H54 (cell line): ENCODE results near the gene TOLLIP.

Experiments used
- DNase-seq: peaks from one replicate; pipeline ENCODE4 v3.0.0; 2011; ENCODE audit warnings: low spot score, mixed read lengths; ENCODE audit not compliant: insufficient read length
- FAIRE-seq: peaks from 3 replicates; lab custom pipeline; 2011; peaks lifted over from hg19 to GRCh38; lab: Jason Lieb, UNC
- POLR2A ChIP-seq: IDR thresholded peaks from 2 replicates; pipeline ENCODE4 v1.6.1; 2011; ENCODE audit warnings: low read depth, mild to moderate bottlenecking, low read length

Gene TOLLIP

GRCh38 chr11:1293619-1294015 lies 15.8 kb downstream of the TOLLIP start:
- no peak for FAIRE-seq
- TF ChIP-seq POLR2A, result no peak
- DNase-seq, result no peak

GRCh38 chr11:1292644-1293618 lies 16.5 kb downstream of the TOLLIP start:
- DNase-seq (no peak), FAIRE-seq (no peak)
- TF ChIP-seq POLR2A, result no peak

GRCh38 chr11:1292018-1292643 lies 17.3 kb downstream of the TOLLIP start:
- DNase-seq (no peak), FAIRE-seq (no peak)
- no peak for TF ChIP-seq POLR2A

GRCh38 chr11:1291295-1292017 lies 18.0 kb downstream of the TOLLIP start:
- no peak for TF ChIP-seq POLR2A
- FAIRE-seq, result no peak
- DNase-seq, result no peak

- TF ChIP-seq POLR2A, result no peak
- no peak for DNase-seq
- FAIRE-seq, result no peak
Observed at GRCh38 chr11:1290052-1291040, 19.1 kb downstream of the TOLLIP start.

GRCh38 chr11:1289211-1289935 lies 20.1 kb downstream of the TOLLIP start:
- no peak for TF ChIP-seq POLR2A
- DNase-seq (no peak), FAIRE-seq (no peak)

GRCh38 chr11:1288426-1289151 lies 20.8 kb downstream of the TOLLIP start:
- no peak for FAIRE-seq
- no peak for DNase-seq
- no peak for TF ChIP-seq POLR2A

- no peak for TF ChIP-seq POLR2A
- no peak for FAIRE-seq
Observed at GRCh38 chr11:1287928-1288327, 21.5 kb downstream of the TOLLIP start.

GRCh38 chr11:1285876-1286275 lies 23.6 kb downstream of the TOLLIP start:
- FAIRE-seq, result no peak
- no peak for TF ChIP-seq POLR2A
- no peak for DNase-seq

More at GRCh38 chr11:1287928-1288327, 21.5 kb downstream of the TOLLIP start:
- DNase-seq, result no peak

- no peak for DNase-seq
- no peak for TF ChIP-seq POLR2A
- no peak for FAIRE-seq
Observed at GRCh38 chr11:1285316-1285744, 24.1 kb downstream of the TOLLIP start.

GRCh38 chr11:1283906-1284305 lies 25.5 kb downstream of the TOLLIP start:
- DNase-seq (no peak), FAIRE-seq (no peak)
- no peak for TF ChIP-seq POLR2A
